Measurements from ENCODE around the gene NAALADL2.

NAALADL2 gene

GRCh38 chr3:175059788-175060187, 200.7 kb downstream of the NAALADL2 start:
- H3K4me3 ChIP-seq (replicated peaks; ENCODE audit: low read depth, low read length) = no peak overlapping the region
- TF ChIP-seq, protein P1, sequence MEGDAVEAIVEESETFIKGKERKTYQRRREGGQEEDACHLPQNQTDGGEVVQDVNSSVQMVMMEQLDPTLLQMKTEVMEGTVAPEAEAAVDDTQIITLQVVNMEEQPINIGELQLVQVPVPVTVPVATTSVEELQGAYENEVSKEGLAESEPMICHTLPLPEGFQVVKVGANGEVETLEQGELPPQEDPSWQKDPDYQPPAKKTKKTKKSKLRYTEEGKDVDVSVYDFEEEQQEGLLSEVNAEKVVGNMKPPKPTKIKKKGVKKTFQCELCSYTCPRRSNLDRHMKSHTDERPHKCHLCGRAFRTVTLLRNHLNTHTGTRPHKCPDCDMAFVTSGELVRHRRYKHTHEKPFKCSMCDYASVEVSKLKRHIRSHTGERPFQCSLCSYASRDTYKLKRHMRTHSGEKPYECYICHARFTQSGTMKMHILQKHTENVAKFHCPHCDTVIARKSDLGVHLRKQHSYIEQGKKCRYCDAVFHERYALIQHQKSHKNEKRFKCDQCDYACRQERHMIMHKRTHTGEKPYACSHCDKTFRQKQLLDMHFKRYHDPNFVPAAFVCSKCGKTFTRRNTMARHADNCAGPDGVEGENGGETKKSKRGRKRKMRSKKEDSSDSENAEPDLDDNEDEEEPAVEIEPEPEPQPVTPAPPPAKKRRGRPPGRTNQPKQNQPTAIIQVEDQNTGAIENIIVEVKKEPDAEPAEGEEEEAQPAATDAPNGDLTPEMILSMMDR (IDR thresholded peaks at IDR 0.05; ENCODE audit: low read length, missing control alignments) = no peak
- no peak for DNase-seq (ENCODE audit: low read depth)

- TF ChIP-seq, protein P1 (IDR thresholded peaks at IDR 0.05; ENCODE audit: low read length, missing control alignments) = no peak
- no peak overlapping the region for H3K4me3 ChIP-seq (replicated peaks; ENCODE audit: low read depth, low read length)
- DNase-seq (ENCODE audit: low read depth) = no peak
These were observed 206.4 kb downstream of the NAALADL2 start for GRCh38 chr3:175065497-175065896.

DNA sequence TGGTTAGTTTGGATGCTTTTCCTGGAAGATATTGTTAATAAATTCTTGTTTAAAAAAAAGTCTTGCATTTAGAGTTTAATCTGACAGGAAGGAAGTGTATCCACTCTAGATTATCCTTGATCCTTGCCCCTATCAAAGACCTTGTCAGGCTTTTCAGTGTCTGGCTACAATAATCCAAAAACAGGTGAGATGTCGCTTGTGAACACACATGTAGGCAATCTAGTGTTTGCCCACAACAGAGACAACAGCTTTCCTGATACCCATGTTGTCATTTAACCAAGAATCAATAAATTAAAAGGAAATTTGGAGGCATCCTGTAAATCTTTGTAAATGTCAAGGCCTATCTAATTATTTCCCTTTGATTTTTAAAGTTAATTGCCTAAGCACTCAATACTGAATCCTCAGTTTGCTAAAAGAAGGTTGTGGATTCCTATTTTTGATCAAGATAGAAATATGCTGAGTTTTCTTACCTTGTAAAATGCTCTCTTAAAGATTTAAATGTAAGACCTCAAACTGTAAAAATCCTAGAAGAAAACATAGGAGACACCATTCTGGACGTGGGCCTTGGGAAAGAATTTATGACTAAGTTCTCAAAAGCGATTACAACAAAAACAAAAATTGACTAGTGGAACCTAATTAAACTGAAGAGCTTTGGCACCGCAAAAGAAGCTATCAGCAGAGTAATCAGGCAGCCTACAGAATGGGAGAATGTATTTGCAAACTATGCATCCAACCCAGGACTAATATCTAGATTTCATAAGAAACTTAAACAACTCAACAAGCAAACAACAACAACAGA, 207.7 kb downstream of the NAALADL2 start:
- H3K4me3 ChIP-seq (replicated peaks; ENCODE audit: low read depth, low read length) = no peak overlapping the region
- DNase-seq (ENCODE audit: low read depth) = no peak
- TF ChIP-seq, protein P1 (IDR thresholded peaks at IDR 0.05; ENCODE audit: low read length, missing control alignments) = no peak

DNA sequence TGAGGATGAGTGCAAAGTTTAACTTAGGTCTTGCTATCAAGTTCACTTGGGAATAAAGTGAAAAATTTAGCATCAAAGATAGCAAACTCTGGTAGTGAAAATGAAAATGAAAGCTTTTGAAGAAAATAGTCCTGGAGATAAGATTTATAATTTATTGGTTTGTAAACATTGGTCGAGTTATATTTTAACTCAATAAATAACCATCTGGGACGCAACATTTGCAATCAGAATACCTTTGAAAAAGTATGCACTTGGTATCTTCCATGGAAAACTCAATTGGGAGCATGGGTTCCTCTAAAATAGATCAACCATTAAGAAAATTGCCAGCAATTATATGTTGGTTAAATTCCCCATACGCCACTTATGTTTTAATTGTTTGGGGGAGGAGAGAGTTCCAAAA, 209.5 kb downstream of the NAALADL2 start:
- H3K4me3 ChIP-seq (replicated peaks; ENCODE audit: low read depth, low read length) = no peak overlapping the region
- DNase-seq (ENCODE audit: low read depth) = no peak
- TF ChIP-seq, protein P1 (IDR thresholded peaks at IDR 0.05; ENCODE audit: low read length, missing control alignments) = no peak

GRCh38 chr3:175070946-175071345, 211.8 kb downstream of the NAALADL2 start:
- H3K4me3 ChIP-seq (replicated peaks; ENCODE audit: low read depth, low read length) = no peak overlapping the region
- no peak for DNase-seq (ENCODE audit: low read depth)
- TF ChIP-seq, protein P1 (IDR thresholded peaks at IDR 0.05; ENCODE audit: low read length, missing control alignments) = no peak

GRCh38 chr3:175073219-175073905, 214.2 kb downstream of the NAALADL2 start:
- no peak overlapping the region for H3K4me3 ChIP-seq (replicated peaks; ENCODE audit: low read depth, low read length)
- TF ChIP-seq, protein P1 (IDR thresholded peaks at IDR 0.05; ENCODE audit: low read length, missing control alignments) = no peak
- DNase-seq (ENCODE audit: low read depth) = peak; percentile 52
